ENCODE data around the gene B4GALT6. TPM values are rescaled to one million over a fixed set of nuclear protein-coding genes. Genes with fewer than 3 reads are reported as not detected.

B4GALT6 gene
- total and polyA plus RNA-seq, 10 of the 15 experiments (the other 5 are each of a cell fraction or from before 2014, with no cell fraction given): 11.9 to 47.4 (median 18.0) TPM

DNA sequence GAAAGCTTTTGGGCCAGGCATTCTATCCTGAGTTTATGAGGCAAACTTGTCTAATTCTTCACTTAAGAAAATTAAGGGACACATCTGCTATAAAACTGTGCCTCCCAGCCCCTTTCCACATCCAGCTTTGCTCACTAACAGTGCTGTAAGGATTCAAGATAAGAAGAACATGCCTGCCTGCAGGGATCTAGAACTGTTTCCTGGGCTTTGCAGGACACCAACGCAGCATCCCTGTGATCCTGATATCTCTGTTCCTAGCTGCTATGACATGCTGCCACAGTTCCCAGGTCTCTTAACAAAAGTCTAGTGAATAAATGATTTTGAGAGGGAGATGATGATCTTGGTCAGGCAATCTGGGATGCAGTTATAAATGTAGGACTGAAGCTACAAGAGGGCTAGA, 12.4 kb downstream of the B4GALT6 start:
- H4K20me1 ChIP-seq (ENCODE audit: control insufficient read depth, insufficient read depth): no peaks in the 10 kb centered on the region
- TF ChIP-seq POLR2A (IDR thresholded peaks at IDR 0.05; ENCODE audit: low read depth, low read length) (no peak), RELA (IDR thresholded peaks at IDR 0.05; ENCODE audit: borderline replicate concordance, partially characterized antibody) (no peak), ZSCAN29 (IDR thresholded peaks at IDR 0.05) (no peak), MXI1 (IDR thresholded peaks at IDR 0.05; ENCODE audit: low read depth, low read length) (no peak), ZNF274 (IDR thresholded peaks at IDR 0.05; ENCODE audit: insufficient read depth, insufficient read length) (no peak), MTA2 (IDR thresholded peaks at IDR 0.05; ENCODE audit: low read depth) (no peak), IRF4 (IDR thresholded peaks at IDR 0.05; ENCODE audit: low read depth, low read length) (no peak)
- TF ChIP-seq, protein P1, sequence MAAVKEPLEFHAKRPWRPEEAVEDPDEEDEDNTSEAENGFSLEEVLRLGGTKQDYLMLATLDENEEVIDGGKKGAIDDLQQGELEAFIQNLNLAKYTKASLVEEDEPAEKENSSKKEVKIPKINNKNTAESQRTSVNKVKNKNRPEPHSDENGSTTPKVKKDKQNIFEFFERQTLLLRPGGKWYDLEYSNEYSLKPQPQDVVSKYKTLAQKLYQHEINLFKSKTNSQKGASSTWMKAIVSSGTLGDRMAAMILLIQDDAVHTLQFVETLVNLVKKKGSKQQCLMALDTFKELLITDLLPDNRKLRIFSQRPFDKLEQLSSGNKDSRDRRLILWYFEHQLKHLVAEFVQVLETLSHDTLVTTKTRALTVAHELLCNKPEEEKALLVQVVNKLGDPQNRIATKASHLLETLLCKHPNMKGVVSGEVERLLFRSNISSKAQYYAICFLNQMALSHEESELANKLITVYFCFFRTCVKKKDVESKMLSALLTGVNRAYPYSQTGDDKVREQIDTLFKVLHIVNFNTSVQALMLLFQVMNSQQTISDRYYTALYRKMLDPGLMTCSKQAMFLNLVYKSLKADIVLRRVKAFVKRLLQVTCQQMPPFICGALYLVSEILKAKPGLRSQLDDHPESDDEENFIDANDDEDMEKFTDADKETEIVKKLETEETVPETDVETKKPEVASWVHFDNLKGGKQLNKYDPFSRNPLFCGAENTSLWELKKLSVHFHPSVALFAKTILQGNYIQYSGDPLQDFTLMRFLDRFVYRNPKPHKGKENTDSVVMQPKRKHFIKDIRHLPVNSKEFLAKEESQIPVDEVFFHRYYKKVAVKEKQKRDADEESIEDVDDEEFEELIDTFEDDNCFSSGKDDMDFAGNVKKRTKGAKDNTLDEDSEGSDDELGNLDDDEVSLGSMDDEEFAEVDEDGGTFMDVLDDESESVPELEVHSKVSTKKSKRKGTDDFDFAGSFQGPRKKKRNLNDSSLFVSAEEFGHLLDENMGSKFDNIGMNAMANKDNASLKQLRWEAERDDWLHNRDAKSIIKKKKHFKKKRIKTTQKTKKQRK (IDR thresholded peaks at IDR 0.05; ENCODE audit: low read depth, low read length): no peak
- no peaks in the 10 kb centered on the region for H3K9me3 ChIP-seq (replicated peaks; ENCODE audit: control insufficient read depth, insufficient read depth, low read length)
- H3K9ac ChIP-seq (ENCODE audit: control insufficient read depth, insufficient read depth, low read length): no peak overlapping the region
- RAD21 ChIA-PET (ENCODE audit: unreplicated experiment): interaction anchor here (0.7 to 1.6 kb wide), 5 partner anchors 9 to 23 kb away, joined by 3 to 5 read pairs (median 4); no protein-coding TSS in a partner anchor
- H2AFZ ChIP-seq (ENCODE audit: control insufficient read depth, low read depth, low read length): no peak overlapping the region
- WGBS (ENCODE audit: insufficient coverage, insufficient replicate concordance, low lambda C conversion rate, missing lambda C conversion rate): 95% methylated on average over 1 of the region's 1 CpG
- no peaks in the 10 kb centered on the region for H3K36me3 ChIP-seq (ENCODE audit: control insufficient read depth in 2 of 2, insufficient read depth in 2 of 2, low read length in 1 of 2)
- H3K79me2 ChIP-seq (ENCODE audit: control insufficient read depth, insufficient read depth, low read length): peaks cover 61% of the 10 kb centered on the region
- no peak for ATAC-seq
- BruUV-seq (replicated peaks): no TSS peak
- no peaks in the 10 kb centered on the region for H3K27me3 ChIP-seq (replicated peaks in 1 of 2; ENCODE audit: control insufficient read depth in 2 of 2, insufficient read depth in 2 of 2, low read length in 1 of 2)
- in situ Hi-C loops (cut with MboI): no loop called here
- CTCF ChIA-PET: interaction anchor here (1.4 to 2.7 kb wide), 3 partner anchors 9 to 25 kb away, joined by 4 to 9 read pairs (median 7); no protein-coding TSS in a partner anchor
- H3K4me2 ChIP-seq (ENCODE audit: control insufficient read depth, insufficient read depth): no peak overlapping the region; the same call in 1 of the 2 replicates
- 0 out of 2 replicates have a peak overlapping the region, but pooled peaks have one; percentile 1 for H3K4me3 ChIP-seq
- POLR2A ChIA-PET: interaction anchor here (0.6 to 2.1 kb wide), 7 partner anchors 9 to 37 kb away, joined by 3 to 8 read pairs (median 3); no protein-coding TSS in a partner anchor
- intact Hi-C loops (cut with micrococcal nuclease; ENCODE audit: unreplicated experiment): no loop called here
- H3K4me1 ChIP-seq (ENCODE audit: control insufficient read depth, insufficient read depth, low read length): peaks cover 10% of the 10 kb centered on the region
- no peak overlapping the region for H3K27ac ChIP-seq (ENCODE audit: control insufficient read depth, insufficient read depth)
- no peak for FAIRE-seq
- DNase-seq (ENCODE audit: low read depth, low spot score): no peak
- SMC1A ChIA-PET (ENCODE audit: uncharacterized antibody, unreplicated experiment): interaction anchor here (0.7 to 4.3 kb wide), 8 partner anchors 8 to 28 kb away, joined by 3 to 24 read pairs (median 6); no protein-coding TSS in a partner anchor
